A549 (cell line): Measurements from ENCODE around the gene CKAP2L. TPM values are rescaled to one million over a fixed set of nuclear protein-coding genes. Genes with fewer than 3 reads are reported as not detected.

ENCODE experiments used
- ATAC-seq, 2 experiments: fragments of 200-7000 bp in 1 of 2; fragments of >200 bp in 1 of 2; cut with Nextera tagmentation in 1 of 2; cut with Tn5 transposase in 1 of 2; 3 replicates each; pipeline versions ENCODE4 v1.8.0 to v1.9.1; 2018 to 2020; ENCODE audit warnings: mild to moderate bottlenecking in 1 of 2, moderate library complexity in 1 of 2
- CTCF ChIA-PET: fragments of 300-600 bp; sonication (Branson Sonifier 250); formaldehyde crosslinking; extraction: SDS; loops from one replicate; lab custom pipeline; 2021; ENCODE audit warnings: antibody characterized with exemption, inconsistent platforms; lab: Yijun Ruan, JAX
- POLR2A ChIA-PET: fragments of 350-600 bp; formaldehyde crosslinking; extraction: SDS; loops from one replicate; lab custom pipeline; 2021; ENCODE audit warnings: antibody characterized with exemption, inconsistent platforms; lab: Yijun Ruan, JAX
- DNase-seq, 2 experiments: peaks; one replicate each; pipeline versions ENCODE4 v3.0.0 to v3.0.0-alpha.2; 2011 to 2016; ENCODE audit warnings: low read depth in 1 of 2, low spot score in 1 of 2
- FAIRE-seq: peaks from 2 replicates; lab custom pipeline; 2011; peaks lifted over from hg19 to GRCh38; lab: Jason Lieb, UNC
- H3K27ac ChIP-seq, 2 experiments: fragments of >200 bp; sonication (Bioruptor Twin); formaldehyde crosslinking; 3 replicates each; pipeline ENCODE4 v1.5.1; 2016 to 2017
- H3K4me1 ChIP-seq: fragments of >200 bp; sonication (Bioruptor Twin); formaldehyde crosslinking; 3 replicates; pipeline ENCODE4 v1.6.1; 2016
- H3K4me2 ChIP-seq: fragments of >200 bp; sonication (Bioruptor Twin); formaldehyde crosslinking; 3 replicates; pipeline ENCODE4 v1.6.1; 2016
- H3K4me3 ChIP-seq: fragments of >200 bp; sonication (Bioruptor Twin); formaldehyde crosslinking; 3 replicates; pipeline ENCODE4 v1.5.1; 2016
- H3K9me3 ChIP-seq: fragments of >200 bp; sonication (Bioruptor Twin); formaldehyde crosslinking; 3 replicates; pipeline ENCODE4 v1.6.1; 2016
- CEBPB ChIP-seq, 2 experiments: fragments of >200 bp in 1 of 2; sonication (Bioruptor Twin) in 1 of 2; formaldehyde crosslinking in 1 of 2; IDR thresholded peaks; 2 replicates each; pipeline ENCODE4 v1.6.1; 2012 to 2016
- CHD2 ChIP-seq: fragments of 150-350 bp; IDR thresholded peaks from 2 replicates; pipeline ENCODE4 v1.6.1; 2014; ENCODE audit warnings: low read length; ENCODE audit not compliant: partially characterized antibody
- EP300 ChIP-seq, 2 experiments: fragments of >200 bp; sonication (Bioruptor Twin); formaldehyde crosslinking; IDR thresholded peaks; 2 replicates in 1 of 2; 3 replicates in 1 of 2; pipeline ENCODE4 v1.6.1; 2016 to 2017
- FOSL2 ChIP-seq, 2 experiments: fragments of 450-650 bp in 1 of 2; fragments of >200 bp in 1 of 2; sonication (Bioruptor Twin) in 1 of 2; formaldehyde crosslinking; IDR thresholded peaks; 2 replicates each; pipeline versions ENCODE4 v1.5.0 to v1.6.1; 2016 to 2020; ENCODE audit warnings: mild to moderate bottlenecking in 1 of 2, moderate library complexity in 1 of 2
- FOXS1 ChIP-seq: fragments of 250-450 bp; sonication (Bioruptor Pico); IDR thresholded peaks from 2 replicates; pipeline ENCODE4 v1.5.0; 2020; ENCODE audit warnings: mild to moderate bottlenecking, moderate library complexity
- GATA3 ChIP-seq: IDR thresholded peaks from 2 replicates; pipeline ENCODE4 v1.6.1; 2012; ENCODE audit warnings: borderline replicate concordance
- HOXA7 ChIP-seq: fragments of 250-450 bp; sonication (Bioruptor Pico); IDR thresholded peaks from 2 replicates; pipeline ENCODE4 v1.5.0; 2020; ENCODE audit warnings: mild to moderate bottlenecking, moderate library complexity
- HOXB5 ChIP-seq: fragments of 250-450 bp; sonication (Bioruptor Pico); IDR thresholded peaks from 2 replicates; pipeline ENCODE4 v1.5.0; 2020; ENCODE audit warnings: mild to moderate bottlenecking, moderate library complexity
- JUN ChIP-seq, 2 experiments: fragments of >200 bp; sonication (Bioruptor Twin); formaldehyde crosslinking; IDR thresholded peaks; 2 replicates in 1 of 2; 3 replicates in 1 of 2; pipeline ENCODE4 v1.6.1; 2016 to 2017
- MAFK ChIP-seq: fragments of 450-650 bp; IDR thresholded peaks from 2 replicates; pipeline ENCODE4 v1.6.1; 2014; ENCODE audit not compliant: partially characterized antibody
- MAZ ChIP-seq: fragments of 150-350 bp; IDR thresholded peaks from 2 replicates; pipeline ENCODE4 v1.6.1; 2014; ENCODE audit warnings: antibody characterized with exemption, low read depth, low read length, borderline replicate concordance
- NFE2L2 ChIP-seq: fragments of 150-350 bp; conservative IDR thresholded peaks from 2 replicates; pipeline ENCODE4 v1.6.1; 2014; ENCODE audit warnings: low read length
- RARB ChIP-seq: fragments of 250-450 bp; sonication (Bioruptor Pico); IDR thresholded peaks from 2 replicates; pipeline ENCODE4 v1.8.0; 2021; ENCODE audit warnings: mild to moderate bottlenecking, moderate library complexity
- SREBF2 ChIP-seq: fragments of 450-650 bp; IDR thresholded peaks from 2 replicates; pipeline ENCODE4 v1.6.1; 2014; ENCODE audit warnings: mild to moderate bottlenecking, moderate library complexity
- TP53 ChIP-seq: fragments of 250-450 bp; sonication (Bioruptor Pico); IDR thresholded peaks from 2 replicates; pipeline ENCODE4 v1.5.0; 2021; ENCODE audit warnings: mild to moderate bottlenecking, moderate library complexity
- WGBS: methylation state at CpG from one replicate; pipeline ENCODE4 v1.1.6; 2017; ENCODE audit errors: missing lambda C conversion rate; 5-methylcytosine and 5-hydroxymethylcytosine counted together
- polyA plus RNA-seq, 4 experiments: library from polyadenylated mRNA; depleted of rRNA in 3 of 4; stranded (reverse); fragments of >200 nt; fragmentation: RNase III in 1 of 4; extraction: RNeasy Plus Mini Kit Qiagen cat#74134 plus additional on column Dnase treatment in 1 of 4; gene quantifications; 2 replicates in 3 of 4; 3 replicates in 1 of 4; pipeline ENCODE4 v1.2.3, GENCODE V29; 2011 to 2017
- TF ChIP-seq, protein P1 (sequence below): IDR thresholded peaks from 2 replicates; pipeline ENCODE4 v1.6.1; 2012
- TF ChIP-seq, protein P2 (sequence below): fragments of 200-600 bp; sonication (generic); IDR thresholded peaks from 2 replicates; pipeline ENCODE4 v1.6.1; 2016; ENCODE audit warnings: antibody characterized with exemption, mild to moderate bottlenecking, moderate library complexity
- TF ChIP-seq, protein P3 (sequence below): fragments of 250-450 bp; sonication (Bioruptor Pico); IDR thresholded peaks from 2 replicates; pipeline ENCODE4 v1.5.0; 2020; ENCODE audit warnings: low read depth, mild to moderate bottlenecking, moderate library complexity
- TF ChIP-seq, protein P4 (sequence below): IDR thresholded peaks from 2 replicates; pipeline ENCODE4 v1.6.1; 2012; ENCODE audit warnings: low read depth, borderline replicate concordance
- TF ChIP-seq, protein P5 (sequence below): fragments of 450-650 bp; IDR thresholded peaks from 2 replicates; pipeline ENCODE4 v1.6.1; 2014; ENCODE audit warnings: antibody characterized with exemption
- TF ChIP-seq, protein P6 (sequence below): fragments of 250-450 bp; sonication (Bioruptor Pico); IDR thresholded peaks from 2 replicates; pipeline ENCODE4 v1.5.0; 2021; ENCODE audit warnings: mild to moderate bottlenecking, moderate library complexity, borderline replicate concordance

Gene CKAP2L
- polyA plus RNA-seq, 2 of the 4 experiments (the other 2 are of a cell fraction) = 14.0 to 15.9 TPM

DNA sequence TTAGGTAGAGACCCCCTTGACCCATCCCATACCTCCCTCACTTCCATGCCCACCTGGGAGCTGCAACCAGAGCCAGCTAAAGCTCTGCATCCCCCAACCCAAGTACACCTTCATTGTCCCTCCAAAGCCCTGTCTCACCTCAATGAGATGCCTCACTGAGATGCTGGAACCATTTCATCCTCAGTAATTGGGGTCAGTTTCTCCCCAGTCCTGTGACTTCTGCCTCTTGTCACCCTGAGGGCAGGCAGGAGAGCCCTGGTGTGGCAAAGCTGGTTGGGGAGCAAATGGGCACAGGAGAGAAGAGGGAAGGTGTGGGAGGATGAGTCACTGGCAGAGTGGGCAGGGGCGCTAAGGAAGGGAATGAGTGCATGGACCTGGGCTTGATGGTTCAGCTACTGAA lies 71.5 kb downstream of the CKAP2L start:
- Histone ChIP-seq H3K4me3 (no peak overlapping the region), H3K4me2 (peak overlapping the region; percentile 67), H3K9me3 (no peaks in the 10 kb centered on the region), H3K27ac (peak overlapping the region; percentile 93 to 94), H3K4me1 (peaks cover 46% of the 10 kb centered on the region)
- DNase-seq = peak in 1 of 2 experiments; percentile 20
- TF ChIP-seq TP53 (CRISPR knock-in tag) (no peak), FOSL2 (IDR thresholded peaks at IDR 0.05) (no peak), FOSL2 (CRISPR knock-in tag; IDR thresholded peaks at IDR 0.05) (peak; percentile 21; the same call in 1 of the 2 replicates)
- ChIA-PET CTCF (interaction anchor here (0.6 to 16.4 kb wide), 11 partner anchors 15 to 266 kb away, joined by 3 to 116 read pairs (median 6); no protein-coding TSS in a partner anchor), POLR2A (interaction anchor here (0.9 to 1.3 kb wide), 2 partner anchors 48 to 66 kb away, joined by 4 to 10 read pairs; partner anchors contain the start of gene SLC20A1)
- 62% methylated on average over 1 of the region's 1 CpG for WGBS
- no peak for FAIRE-seq
- no peak; a peak in 1 of 6 replicates for ATAC-seq

DNA sequence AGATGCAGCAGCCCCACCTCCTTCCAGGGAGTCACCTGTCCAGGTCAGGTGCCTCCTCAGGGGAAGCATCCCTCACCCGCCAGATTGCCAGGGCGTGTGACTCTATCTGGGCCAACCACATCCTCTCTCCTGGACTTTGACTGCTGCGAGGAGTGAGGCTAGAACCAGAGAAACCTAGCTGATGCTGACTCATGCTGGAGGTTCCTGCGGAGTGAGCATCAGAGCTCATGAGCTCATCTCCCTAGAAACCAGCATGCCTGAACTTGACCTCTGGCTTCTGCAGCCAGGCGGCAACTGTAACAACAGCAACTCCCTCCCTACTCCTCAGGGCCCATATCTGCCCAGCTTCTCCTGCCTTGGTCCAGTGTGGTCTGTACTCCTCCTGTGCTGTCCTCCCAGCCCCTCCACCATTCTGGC lies 71.9 kb downstream of the CKAP2L start:
- Histone ChIP-seq H3K4me1 (peaks cover 46% of the 10 kb centered on the region), H3K4me2 (peak overlapping the region; percentile 67), H3K9me3 (no peaks in the 10 kb centered on the region), H3K4me3 (no peak overlapping the region), H3K27ac (peak overlapping the region; percentile 93 to 94)
- FAIRE-seq (no peak), DNase-seq (peak; percentile 80 to 97), ATAC-seq (peak; percentile 95 to 97)
- WGBS = 0% methylated on average over 5 of the region's 5 CpGs
- CTCF ChIA-PET = interaction anchor here (0.6 to 16.4 kb wide), 13 partner anchors 10 to 267 kb away, joined by 3 to 116 read pairs (median 5); no protein-coding TSS in a partner anchor
- TF ChIP-seq, protein P1, sequence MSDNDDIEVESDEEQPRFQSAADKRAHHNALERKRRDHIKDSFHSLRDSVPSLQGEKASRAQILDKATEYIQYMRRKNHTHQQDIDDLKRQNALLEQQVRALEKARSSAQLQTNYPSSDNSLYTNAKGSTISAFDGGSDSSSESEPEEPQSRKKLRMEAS = peak; percentile 53; the same call in 1 of the 2 replicates
- no peak for TF ChIP-seq HOXB5 (CRISPR knock-in tag)
- TF ChIP-seq, protein P2, sequence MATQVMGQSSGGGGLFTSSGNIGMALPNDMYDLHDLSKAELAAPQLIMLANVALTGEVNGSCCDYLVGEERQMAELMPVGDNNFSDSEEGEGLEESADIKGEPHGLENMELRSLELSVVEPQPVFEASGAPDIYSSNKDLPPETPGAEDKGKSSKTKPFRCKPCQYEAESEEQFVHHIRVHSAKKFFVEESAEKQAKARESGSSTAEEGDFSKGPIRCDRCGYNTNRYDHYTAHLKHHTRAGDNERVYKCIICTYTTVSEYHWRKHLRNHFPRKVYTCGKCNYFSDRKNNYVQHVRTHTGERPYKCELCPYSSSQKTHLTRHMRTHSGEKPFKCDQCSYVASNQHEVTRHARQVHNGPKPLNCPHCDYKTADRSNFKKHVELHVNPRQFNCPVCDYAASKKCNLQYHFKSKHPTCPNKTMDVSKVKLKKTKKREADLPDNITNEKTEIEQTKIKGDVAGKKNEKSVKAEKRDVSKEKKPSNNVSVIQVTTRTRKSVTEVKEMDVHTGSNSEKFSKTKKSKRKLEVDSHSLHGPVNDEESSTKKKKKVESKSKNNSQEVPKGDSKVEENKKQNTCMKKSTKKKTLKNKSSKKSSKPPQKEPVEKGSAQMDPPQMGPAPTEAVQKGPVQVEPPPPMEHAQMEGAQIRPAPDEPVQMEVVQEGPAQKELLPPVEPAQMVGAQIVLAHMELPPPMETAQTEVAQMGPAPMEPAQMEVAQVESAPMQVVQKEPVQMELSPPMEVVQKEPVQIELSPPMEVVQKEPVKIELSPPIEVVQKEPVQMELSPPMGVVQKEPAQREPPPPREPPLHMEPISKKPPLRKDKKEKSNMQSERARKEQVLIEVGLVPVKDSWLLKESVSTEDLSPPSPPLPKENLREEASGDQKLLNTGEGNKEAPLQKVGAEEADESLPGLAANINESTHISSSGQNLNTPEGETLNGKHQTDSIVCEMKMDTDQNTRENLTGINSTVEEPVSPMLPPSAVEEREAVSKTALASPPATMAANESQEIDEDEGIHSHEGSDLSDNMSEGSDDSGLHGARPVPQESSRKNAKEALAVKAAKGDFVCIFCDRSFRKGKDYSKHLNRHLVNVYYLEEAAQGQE = no peak
- TF ChIP-seq MAZ = no peak
- TF ChIP-seq EP300 (IDR thresholded peaks at IDR 0.05) = peak in 1 of 2 experiments; percentile 45; a peak in 1 of 5 replicates
- TF ChIP-seq CEBPB (IDR thresholded peaks at IDR 0.05) = no peak
- TF ChIP-seq FOXS1 = no peak
- TF ChIP-seq CHD2 = no peak
- peak; percentile 97 for TF ChIP-seq MAFK
- TF ChIP-seq, protein P3, sequence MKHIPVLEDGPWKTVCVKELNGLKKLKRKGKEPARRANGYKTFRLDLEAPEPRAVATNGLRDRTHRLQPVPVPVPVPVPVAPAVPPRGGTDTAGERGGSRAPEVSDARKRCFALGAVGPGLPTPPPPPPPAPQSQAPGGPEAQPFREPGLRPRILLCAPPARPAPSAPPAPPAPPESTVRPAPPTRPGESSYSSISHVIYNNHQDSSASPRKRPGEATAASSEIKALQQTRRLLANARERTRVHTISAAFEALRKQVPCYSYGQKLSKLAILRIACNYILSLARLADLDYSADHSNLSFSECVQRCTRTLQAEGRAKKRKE (CRISPR knock-in tag) = no peak; the same call in 1 of the 2 replicates
- no peak for TF ChIP-seq HOXA7 (CRISPR knock-in tag)
- TF ChIP-seq, protein P4, sequence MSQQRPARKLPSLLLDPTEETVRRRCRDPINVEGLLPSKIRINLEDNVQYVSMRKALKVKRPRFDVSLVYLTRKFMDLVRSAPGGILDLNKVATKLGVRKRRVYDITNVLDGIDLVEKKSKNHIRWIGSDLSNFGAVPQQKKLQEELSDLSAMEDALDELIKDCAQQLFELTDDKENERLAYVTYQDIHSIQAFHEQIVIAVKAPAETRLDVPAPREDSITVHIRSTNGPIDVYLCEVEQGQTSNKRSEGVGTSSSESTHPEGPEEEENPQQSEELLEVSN = peak; percentile 59; the same call in 1 of the 2 replicates
- peak; percentile 72 for TF ChIP-seq NFE2L2
- TF ChIP-seq GATA3 = no peak
- TF ChIP-seq, protein P5, sequence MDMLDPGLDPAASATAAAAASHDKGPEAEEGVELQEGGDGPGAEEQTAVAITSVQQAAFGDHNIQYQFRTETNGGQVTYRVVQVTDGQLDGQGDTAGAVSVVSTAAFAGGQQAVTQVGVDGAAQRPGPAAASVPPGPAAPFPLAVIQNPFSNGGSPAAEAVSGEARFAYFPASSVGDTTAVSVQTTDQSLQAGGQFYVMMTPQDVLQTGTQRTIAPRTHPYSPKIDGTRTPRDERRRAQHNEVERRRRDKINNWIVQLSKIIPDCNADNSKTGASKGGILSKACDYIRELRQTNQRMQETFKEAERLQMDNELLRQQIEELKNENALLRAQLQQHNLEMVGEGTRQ = peak; percentile 94
- TF ChIP-seq, protein P6, sequence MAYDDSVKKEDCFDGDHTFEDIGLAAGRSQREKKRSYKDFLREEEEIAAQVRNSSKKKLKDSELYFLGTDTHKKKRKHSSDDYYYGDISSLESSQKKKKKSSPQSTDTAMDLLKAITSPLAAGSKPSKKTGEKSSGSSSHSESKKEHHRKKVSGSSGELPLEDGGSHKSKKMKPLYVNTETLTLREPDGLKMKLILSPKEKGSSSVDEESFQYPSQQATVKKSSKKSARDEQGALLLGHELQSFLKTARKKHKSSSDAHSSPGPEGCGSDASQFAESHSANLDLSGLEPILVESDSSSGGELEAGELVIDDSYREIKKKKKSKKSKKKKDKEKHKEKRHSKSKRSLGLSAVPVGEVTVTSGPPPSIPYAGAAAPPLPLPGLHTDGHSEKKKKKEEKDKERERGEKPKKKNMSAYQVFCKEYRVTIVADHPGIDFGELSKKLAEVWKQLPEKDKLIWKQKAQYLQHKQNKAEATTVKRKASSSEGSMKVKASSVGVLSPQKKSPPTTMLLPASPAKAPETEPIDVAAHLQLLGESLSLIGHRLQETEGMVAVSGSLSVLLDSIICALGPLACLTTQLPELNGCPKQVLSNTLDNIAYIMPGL (CRISPR knock-in tag) = no peak
- TF ChIP-seq RARB (CRISPR knock-in tag) = no peak
- TF ChIP-seq SREBF2 = no peak
- TF ChIP-seq JUN (IDR thresholded peaks at IDR 0.05) = peak in 1 of 2 experiments; percentile 58; a peak in 1 of 5 replicates
- TF ChIP-seq FOSL2 (IDR thresholded peaks at IDR 0.05) = peak; percentile 58
- peak; percentile 79 for TF ChIP-seq FOSL2 (CRISPR knock-in tag; IDR thresholded peaks at IDR 0.05)
- POLR2A ChIA-PET = interaction anchor here (0.9 to 1.3 kb wide), 3 partner anchors 39 to 66 kb away, joined by 3 to 10 read pairs (median 4); partner anchors contain the start of gene SLC20A1
